Stomach smooth muscle (tissue), 2 donors: ENCODE results near the gene ARID4B.
"Not testable (repeated sequence)": the region's sequence is repeated elsewhere in the genome, so short reads cannot be mapped to it uniquely, and the experiment has no call there.

ENCODE experiments used
- H3K27ac ChIP-seq: one replicate; pipeline ENCODE4 v1.7.0; 2013; ENCODE audit warnings: mild to moderate bottlenecking, low read length, inconsistent platforms
- H3K27me3 ChIP-seq, 2 donors: one replicate each; pipeline ENCODE4 v1.7.0; 2013; ENCODE audit warnings: low read length in 2 of 2; ENCODE audit not compliant: insufficient read depth in 2 of 2, control insufficient read depth in 1 of 2
- H3K36me3 ChIP-seq, 2 donors: one replicate each; pipeline ENCODE4 v1.7.0; 2013; ENCODE audit warnings: low read length in 2 of 2; ENCODE audit not compliant: control insufficient read depth in 2 of 2, insufficient read depth in 2 of 2
- H3K4me1 ChIP-seq: one replicate; pipeline ENCODE4 v1.7.0; 2013; ENCODE audit warnings: low read length; ENCODE audit not compliant: control insufficient read depth, insufficient read depth
- H3K4me3 ChIP-seq, 2 donors: one replicate each; pipeline ENCODE4 v1.7.0; 2013; ENCODE audit warnings: low read length in 2 of 2
- H3K9ac ChIP-seq, 2 donors: one replicate each; pipeline ENCODE4 v1.7.0; 2013; ENCODE audit warnings: low read length in 2 of 2, mild to moderate bottlenecking in 1 of 2
- H3K9me3 ChIP-seq, 2 donors: one replicate each; pipeline ENCODE4 v1.7.0; 2013; ENCODE audit warnings: low read length in 2 of 2; ENCODE audit not compliant: control insufficient read depth in 2 of 2
- donor health status: healthy.
- donor health status: Pancreatic carcinoma.

Gene ARID4B, protein sequence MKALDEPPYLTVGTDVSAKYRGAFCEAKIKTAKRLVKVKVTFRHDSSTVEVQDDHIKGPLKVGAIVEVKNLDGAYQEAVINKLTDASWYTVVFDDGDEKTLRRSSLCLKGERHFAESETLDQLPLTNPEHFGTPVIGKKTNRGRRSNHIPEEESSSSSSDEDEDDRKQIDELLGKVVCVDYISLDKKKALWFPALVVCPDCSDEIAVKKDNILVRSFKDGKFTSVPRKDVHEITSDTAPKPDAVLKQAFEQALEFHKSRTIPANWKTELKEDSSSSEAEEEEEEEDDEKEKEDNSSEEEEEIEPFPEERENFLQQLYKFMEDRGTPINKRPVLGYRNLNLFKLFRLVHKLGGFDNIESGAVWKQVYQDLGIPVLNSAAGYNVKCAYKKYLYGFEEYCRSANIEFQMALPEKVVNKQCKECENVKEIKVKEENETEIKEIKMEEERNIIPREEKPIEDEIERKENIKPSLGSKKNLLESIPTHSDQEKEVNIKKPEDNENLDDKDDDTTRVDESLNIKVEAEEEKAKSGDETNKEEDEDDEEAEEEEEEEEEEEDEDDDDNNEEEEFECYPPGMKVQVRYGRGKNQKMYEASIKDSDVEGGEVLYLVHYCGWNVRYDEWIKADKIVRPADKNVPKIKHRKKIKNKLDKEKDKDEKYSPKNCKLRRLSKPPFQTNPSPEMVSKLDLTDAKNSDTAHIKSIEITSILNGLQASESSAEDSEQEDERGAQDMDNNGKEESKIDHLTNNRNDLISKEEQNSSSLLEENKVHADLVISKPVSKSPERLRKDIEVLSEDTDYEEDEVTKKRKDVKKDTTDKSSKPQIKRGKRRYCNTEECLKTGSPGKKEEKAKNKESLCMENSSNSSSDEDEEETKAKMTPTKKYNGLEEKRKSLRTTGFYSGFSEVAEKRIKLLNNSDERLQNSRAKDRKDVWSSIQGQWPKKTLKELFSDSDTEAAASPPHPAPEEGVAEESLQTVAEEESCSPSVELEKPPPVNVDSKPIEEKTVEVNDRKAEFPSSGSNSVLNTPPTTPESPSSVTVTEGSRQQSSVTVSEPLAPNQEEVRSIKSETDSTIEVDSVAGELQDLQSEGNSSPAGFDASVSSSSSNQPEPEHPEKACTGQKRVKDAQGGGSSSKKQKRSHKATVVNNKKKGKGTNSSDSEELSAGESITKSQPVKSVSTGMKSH (N-terminal part only)

DNA sequence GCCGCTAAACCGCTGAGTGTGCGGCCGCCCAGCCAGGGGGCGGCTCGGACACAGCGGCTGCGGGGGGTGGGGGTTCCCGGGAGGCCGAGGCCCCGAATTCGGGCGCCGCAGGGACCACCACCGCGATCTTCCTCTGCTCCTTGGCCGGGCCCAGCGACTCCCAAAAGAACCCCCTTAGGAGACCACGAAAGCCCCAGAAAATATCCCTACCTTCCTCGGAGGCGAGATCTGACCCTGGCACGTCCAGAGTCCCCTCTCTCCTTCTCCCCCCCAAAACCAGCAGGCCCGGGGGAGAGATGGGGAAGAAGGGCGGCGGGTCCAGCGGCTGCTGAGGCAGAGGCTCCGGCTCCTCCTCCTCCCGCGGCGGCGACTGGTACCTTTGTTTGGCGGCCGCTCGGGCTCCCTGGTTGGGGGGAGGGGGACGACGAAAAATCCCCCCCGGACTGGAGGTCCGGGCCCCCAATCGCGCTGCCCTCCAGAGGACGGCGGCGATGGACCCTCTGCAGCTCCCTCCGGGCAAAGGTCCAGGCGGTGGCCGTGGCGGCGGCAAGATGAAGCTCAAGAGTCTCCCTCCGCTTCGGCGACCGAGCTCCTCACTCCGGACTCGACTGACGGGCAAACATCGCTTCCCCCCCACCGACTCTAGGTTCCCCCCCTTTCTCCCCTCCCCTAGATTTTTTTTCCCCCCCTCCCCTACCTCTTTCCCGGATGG, at the start of gene ARID4B:
ARID4B (minus strand) TSS at position 621 of the 712 bp plus-strand sequence. CDS start 1,260 bp downstream, outside the sequence.
- Histone ChIP-seq H3K9me3 (no peaks in the 10 kb centered on the region), H3K27ac (peak within 1 kb of the TSS; percentile 91), H3K4me1 (peaks cover 22% of the 10 kb centered on the region), H3K4me3 (peak within 1 kb of the TSS; percentile 93 to 99), H3K27me3 (no peaks in the 10 kb centered on the region), H3K36me3 (no peaks in the 10 kb centered on the region), H3K9ac (peak within 1 kb of the TSS; percentile 91 to 95)

GRCh38 chr1:235375919-235376605, 48.1 kb upstream of the ARID4B start:
- Histone ChIP-seq H3K9ac (no peak overlapping the region), H3K4me3 (no peak overlapping the region), H3K36me3 (peaks cover 2 to 8% of the 10 kb centered on the region in 2 donors), H3K27ac (no peak overlapping the region), H3K9me3 (no peaks in the 10 kb centered on the region), H3K27me3 (no peaks in the 10 kb centered on the region), H3K4me1 (no peaks in the 10 kb centered on the region)

GRCh38 chr1:235369802-235370201, 41.8 kb upstream of the ARID4B start:
- peaks cover 4% of the 10 kb centered on the region for H3K4me1 ChIP-seq
- H3K9ac ChIP-seq, result no peak overlapping the region
- no peak overlapping the region for H3K27ac ChIP-seq
- peaks cover 0 to 2% of the 10 kb centered on the region in 2 donors for H3K36me3 ChIP-seq
- H3K9me3 ChIP-seq, result no peaks in the 10 kb centered on the region
- no peak overlapping the region for H3K4me3 ChIP-seq
- no peaks in the 10 kb centered on the region for H3K27me3 ChIP-seq

DNA sequence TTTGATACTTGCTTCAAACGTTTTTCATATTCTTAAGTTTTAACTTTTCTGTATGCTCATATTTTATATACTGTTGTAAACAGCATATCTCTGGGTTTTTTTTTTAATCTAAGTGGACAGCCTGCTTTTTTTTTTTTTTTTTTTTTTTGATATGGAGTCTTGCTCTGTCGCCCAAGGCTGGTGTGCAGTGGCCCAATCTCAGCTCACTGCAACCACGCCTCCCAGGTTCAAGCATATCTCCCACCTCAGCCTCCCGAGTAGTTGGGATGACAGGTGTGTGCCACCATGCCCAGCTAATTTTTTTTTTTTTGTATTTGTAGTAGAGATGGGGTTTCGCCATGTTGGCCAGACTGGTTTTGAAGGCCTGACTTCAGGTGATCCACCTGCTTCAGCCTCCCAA, 40.4 kb upstream of the ARID4B start:
- H3K9me3 ChIP-seq, result no peaks in the 10 kb centered on the region
- H3K27ac ChIP-seq, result no peak overlapping the region
- peaks cover 0 to 2% of the 10 kb centered on the region in 2 donors for H3K36me3 ChIP-seq
- H3K4me3 ChIP-seq, result peak overlapping the region in 1 of 2 donors; percentile 98
- no peaks in the 10 kb centered on the region for H3K27me3 ChIP-seq
- H3K4me1 ChIP-seq, result peaks cover 4% of the 10 kb centered on the region
- H3K9ac ChIP-seq, result no peak overlapping the region

- Histone ChIP-seq H3K4me1 (peaks cover 4% of the 10 kb centered on the region), H3K27ac (peak within 1 kb of the TSS; percentile 64), H3K36me3 (peaks cover 0 to 2% of the 10 kb centered on the region in 2 donors), H3K9me3 (no peaks in the 10 kb centered on the region), H3K27me3 (no peaks in the 10 kb centered on the region), H3K9ac (peak within 1 kb of the TSS; percentile 56 to 86), H3K4me3 (peak within 1 kb of the TSS; percentile 93 to 98)
Observed at GRCh38 chr1:235367000-235367908, 39.3 kb upstream of the ARID4B start, which contains the start of gene TBCE. TBCE (plus strand) TSS chr1:235367427; CDS start chr1:235380050, 12,623 bp downstream.

DNA sequence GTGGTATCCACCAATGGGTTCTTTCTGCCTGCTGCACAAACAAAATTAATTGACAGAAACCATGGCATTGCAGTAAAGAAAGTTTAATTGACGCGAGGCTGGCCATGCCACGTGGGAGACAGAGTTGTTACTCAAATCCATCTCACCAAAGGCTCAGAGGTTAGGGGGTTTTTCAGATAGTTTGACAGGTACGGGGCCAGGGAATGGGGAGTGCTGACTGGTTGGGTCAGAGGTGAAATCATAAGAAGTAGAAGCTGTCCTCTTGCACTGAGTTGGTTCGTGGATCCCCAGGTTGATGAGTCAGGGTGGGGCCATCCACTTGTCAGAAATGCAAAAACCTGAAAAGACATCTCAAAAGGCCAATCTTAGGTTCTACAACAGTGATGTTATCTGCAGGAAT, 38.3 kb upstream of the ARID4B start:
- Histone ChIP-seq H3K9ac (no peak overlapping the region), H3K4me3 (no peak overlapping the region), H3K9me3 (no peaks in the 10 kb centered on the region), H3K27ac (no peak overlapping the region), H3K4me1 (peaks cover 4% of the 10 kb centered on the region), H3K27me3 (no peaks in the 10 kb centered on the region), H3K36me3 (peaks cover 0 to 2% of the 10 kb centered on the region in 2 donors)

- not testable (repeated sequence) for H3K9me3 ChIP-seq, H3K36me3 ChIP-seq, H3K4me3 ChIP-seq, H3K9ac ChIP-seq, H3K4me1 ChIP-seq, H3K27me3 ChIP-seq, H3K27ac ChIP-seq
Observed at GRCh38 chr1:235364189-235364588, 36.2 kb upstream of the ARID4B start.

DNA sequence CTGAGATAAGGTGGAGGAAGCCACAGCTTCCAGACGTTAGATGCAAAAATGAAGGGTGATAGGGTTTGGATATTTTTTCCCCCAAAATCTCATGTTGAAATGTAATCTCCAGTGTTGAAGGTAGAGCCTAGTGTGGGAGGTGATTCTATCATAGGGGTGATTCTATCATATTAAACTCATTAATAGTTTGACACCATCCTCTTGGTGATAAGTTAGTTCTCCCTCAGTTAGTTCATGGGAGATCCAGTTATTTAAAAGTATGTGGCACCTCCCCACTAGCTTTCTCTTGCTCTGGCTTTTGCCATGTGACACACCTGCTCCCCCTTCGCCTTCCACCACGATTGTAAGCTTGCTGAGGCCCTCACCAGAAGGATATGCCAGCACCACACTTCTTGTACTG, 30.9 kb upstream of the ARID4B start:
- Histone ChIP-seq H3K9ac (no peak overlapping the region), H3K4me3 (no peak overlapping the region), H3K4me1 (no peaks in the 10 kb centered on the region), H3K9me3 (no peaks in the 10 kb centered on the region), H3K36me3 (no peaks in the 10 kb centered on the region), H3K27ac (no peak overlapping the region), H3K27me3 (no peaks in the 10 kb centered on the region)
